Hepatocyte (in vitro differentiated cells): ENCODE measurements around the gene SFRP2. TPM values are rescaled to one million over a fixed set of nuclear protein-coding genes. Genes with fewer than 3 reads are reported as not detected.

Source experiments
- DNase-seq: peaks from one replicate; pipeline ENCODE4 v3.0.0-alpha.2; 2016; ENCODE audit warnings: low spot score
- H2AFZ ChIP-seq: fragments of 200-600 bp; sonication (generic); 2 replicates; pipeline ENCODE4 v1.6.0; 2016; ENCODE audit warnings: antibody characterized with exemption, mild to moderate bottlenecking
- H3K27ac ChIP-seq: fragments of 200-600 bp; sonication (generic); 2 replicates; pipeline ENCODE4 v1.5.1; 2016; ENCODE audit warnings: mild to moderate bottlenecking
- H3K27me3 ChIP-seq: fragments of 200-600 bp; sonication (generic); 2 replicates; pipeline ENCODE4 v1.6.1; 2016
- H3K36me3 ChIP-seq: fragments of 200-600 bp; sonication (generic); replicated peaks from 2 replicates; pipeline ENCODE4 v1.5.1; 2016; ENCODE audit warnings: low read depth; ENCODE audit not compliant: insufficient read depth
- H3K4me1 ChIP-seq: fragments of 200-600 bp; sonication (generic); 2 replicates; pipeline ENCODE4 v1.5.1; 2016; ENCODE audit warnings: mild to moderate bottlenecking, moderate library complexity; ENCODE audit not compliant: insufficient read depth
- H3K4me2 ChIP-seq: fragments of 200-600 bp; sonication (generic); 2 replicates; pipeline ENCODE4 v1.6.0; 2016
- H3K4me3 ChIP-seq: fragments of 200-600 bp; sonication (generic); 2 replicates; pipeline ENCODE4 v1.5.1; 2016; ENCODE audit warnings: mild to moderate bottlenecking
- H3K79me2 ChIP-seq: fragments of 200-600 bp; sonication (generic); 2 replicates; pipeline ENCODE4 v1.6.0; 2017; ENCODE audit warnings: mild to moderate bottlenecking
- H3K9me2 ChIP-seq: fragments of 200-600 bp; sonication (generic); replicated peaks from 2 replicates; pipeline ENCODE4 v1.6.0; 2017; ENCODE audit warnings: mild to moderate bottlenecking; ENCODE audit not compliant: insufficient read depth
- H3K9me3 ChIP-seq: fragments of 200-600 bp; sonication (generic); 2 replicates; pipeline ENCODE4 v1.5.1; 2016; ENCODE audit warnings: low read depth, mild to moderate bottlenecking
- H4K20me1 ChIP-seq: fragments of 200-600 bp; sonication (generic); 2 replicates; pipeline ENCODE4 v1.6.0; 2016; ENCODE audit warnings: mild to moderate bottlenecking; ENCODE audit not compliant: insufficient read depth, poor library complexity, severe bottlenecking
- EZH2 ChIP-seq: fragments of 200-600 bp; sonication (generic); IDR thresholded peaks from 2 replicates; pipeline ENCODE4 v1.6.1; 2016; ENCODE audit warnings: antibody characterized with exemption, mild to moderate bottlenecking, borderline replicate concordance
- EZH2phosphoT487 ChIP-seq: fragments of 200-600 bp; sonication (generic); IDR thresholded peaks from one replicate; pipeline ENCODE4 v1.6.1; 2018; ENCODE audit warnings: antibody characterized with exemption, mild to moderate bottlenecking, low read depth, moderate library complexity; ENCODE audit not compliant: unreplicated experiment, severe bottlenecking
- WGBS: methylation state at CpG from one replicate; pipeline ENCODE4 v1.1.6; 2016; ENCODE audit warnings: low lambda C conversion rate; ENCODE audit errors: missing lambda C conversion rate; 5-methylcytosine and 5-hydroxymethylcytosine counted together
- polyA plus RNA-seq: library from polyadenylated mRNA; unstranded; fragments of >200 nt; fragmentation: Nextera tagmentation; extraction: Ambion mirVana; gene quantifications from 2 replicates; pipeline ENCODE4 v1.2.1, GENCODE V29; 2016
- total RNA-seq: library from RNA; depleted of rRNA; stranded (reverse); fragments of >200 nt; gene quantifications from 2 replicates; pipeline ENCODE4 v1.2.3, GENCODE V29; 2014
- TF ChIP-seq, protein P1 (sequence below): fragments of 200-600 bp; sonication (generic); IDR thresholded peaks from 2 replicates; pipeline ENCODE4 v1.5.1; 2016; ENCODE audit warnings: antibody characterized with exemption, mild to moderate bottlenecking; ENCODE audit not compliant: poor library complexity

The SFRP2 gene
- total and polyA plus RNA-seq, 2 experiments from 2014 or later: 15.0 to 42.8 TPM

DNA sequence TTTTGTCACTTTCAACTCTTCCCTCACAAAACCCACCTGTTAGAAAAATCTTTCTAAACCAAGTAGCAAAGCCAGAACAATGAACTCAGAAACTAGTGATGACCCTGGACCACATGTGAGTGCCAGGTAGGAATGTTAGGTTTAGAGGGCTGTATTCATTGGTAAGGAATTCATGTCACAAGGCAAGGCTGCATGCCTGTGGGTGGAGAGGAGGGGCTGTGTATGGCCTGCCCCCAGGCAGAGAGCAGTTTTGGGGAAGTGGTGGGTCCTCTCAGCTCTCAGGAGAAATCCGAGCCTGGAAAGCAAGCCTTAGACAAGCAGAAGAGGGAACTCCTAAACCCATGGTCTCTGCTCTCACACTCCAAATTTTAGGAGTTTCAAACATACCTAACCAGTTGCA lies 31.5 kb downstream of the SFRP2 start:
- no peak for TF ChIP-seq EZH2phosphoT487
- TF ChIP-seq EZH2: no peak
- TF ChIP-seq, protein P1, sequence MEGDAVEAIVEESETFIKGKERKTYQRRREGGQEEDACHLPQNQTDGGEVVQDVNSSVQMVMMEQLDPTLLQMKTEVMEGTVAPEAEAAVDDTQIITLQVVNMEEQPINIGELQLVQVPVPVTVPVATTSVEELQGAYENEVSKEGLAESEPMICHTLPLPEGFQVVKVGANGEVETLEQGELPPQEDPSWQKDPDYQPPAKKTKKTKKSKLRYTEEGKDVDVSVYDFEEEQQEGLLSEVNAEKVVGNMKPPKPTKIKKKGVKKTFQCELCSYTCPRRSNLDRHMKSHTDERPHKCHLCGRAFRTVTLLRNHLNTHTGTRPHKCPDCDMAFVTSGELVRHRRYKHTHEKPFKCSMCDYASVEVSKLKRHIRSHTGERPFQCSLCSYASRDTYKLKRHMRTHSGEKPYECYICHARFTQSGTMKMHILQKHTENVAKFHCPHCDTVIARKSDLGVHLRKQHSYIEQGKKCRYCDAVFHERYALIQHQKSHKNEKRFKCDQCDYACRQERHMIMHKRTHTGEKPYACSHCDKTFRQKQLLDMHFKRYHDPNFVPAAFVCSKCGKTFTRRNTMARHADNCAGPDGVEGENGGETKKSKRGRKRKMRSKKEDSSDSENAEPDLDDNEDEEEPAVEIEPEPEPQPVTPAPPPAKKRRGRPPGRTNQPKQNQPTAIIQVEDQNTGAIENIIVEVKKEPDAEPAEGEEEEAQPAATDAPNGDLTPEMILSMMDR: no peak
- no peaks in the 10 kb centered on the region for H3K9me2 ChIP-seq
- 73% methylated on average over 1 of the region's 1 CpG for WGBS
- no peaks in the 10 kb centered on the region for H4K20me1 ChIP-seq
- no peak for DNase-seq
- peaks cover 6% of the 10 kb centered on the region for H3K4me1 ChIP-seq
- no peak overlapping the region for H3K4me3 ChIP-seq
- no peaks in the 10 kb centered on the region for H3K9me3 ChIP-seq
- no peak overlapping the region for H2AFZ ChIP-seq
- H3K4me2 ChIP-seq: no peak overlapping the region
- H3K27ac ChIP-seq: no peak overlapping the region
- H3K79me2 ChIP-seq: no peaks in the 10 kb centered on the region
- peaks cover 34% of the 10 kb centered on the region for H3K27me3 ChIP-seq
- H3K36me3 ChIP-seq: no peaks in the 10 kb centered on the region

- Histone ChIP-seq H3K79me2 (no peaks in the 10 kb centered on the region), H3K27me3 (peaks cover 21% of the 10 kb centered on the region), H3K36me3 (no peaks in the 10 kb centered on the region), H3K4me3 (no peak overlapping the region), H3K27ac (no peak overlapping the region), H3K4me1 (peaks cover 6% of the 10 kb centered on the region), H3K9me3 (no peaks in the 10 kb centered on the region), H3K4me2 (no peak overlapping the region), H4K20me1 (no peaks in the 10 kb centered on the region), H2AFZ (no peak overlapping the region), H3K9me2 (no peaks in the 10 kb centered on the region)
- no peak for DNase-seq
- TF ChIP-seq, protein P1: no peak
- no peak for TF ChIP-seq EZH2
- 85% methylated on average over 2 of the region's 2 CpGs for WGBS
Observed at GRCh38 chr4:153755186-153755585, 33.7 kb downstream of the SFRP2 start.

- H3K9me3 ChIP-seq: no peaks in the 10 kb centered on the region
- no peaks in the 10 kb centered on the region for H3K79me2 ChIP-seq
- TF ChIP-seq, protein P1: peak; percentile 84
- no peak for TF ChIP-seq EZH2
- peak; percentile 91 for DNase-seq
- H3K4me2 ChIP-seq: no peak overlapping the region
- no peaks in the 10 kb centered on the region for H4K20me1 ChIP-seq
- H3K4me3 ChIP-seq: no peak overlapping the region
- H2AFZ ChIP-seq: no peak overlapping the region
- H3K27ac ChIP-seq: no peak overlapping the region
- no peaks in the 10 kb centered on the region for H3K27me3 ChIP-seq
- no peaks in the 10 kb centered on the region for H3K4me1 ChIP-seq
- H3K9me2 ChIP-seq: no peaks in the 10 kb centered on the region
- WGBS: 48% methylated on average over 5 of the region's 5 CpGs
- no peaks in the 10 kb centered on the region for H3K36me3 ChIP-seq
Observed at GRCh38 chr4:153750197-153750817, 38.6 kb downstream of the SFRP2 start.

- Histone ChIP-seq H4K20me1 (no peaks in the 10 kb centered on the region), H3K79me2 (no peaks in the 10 kb centered on the region), H3K4me2 (no peak overlapping the region), H3K27me3 (no peaks in the 10 kb centered on the region), H3K9me2 (no peaks in the 10 kb centered on the region), H2AFZ (no peak overlapping the region), H3K4me1 (no peaks in the 10 kb centered on the region), H3K9me3 (no peaks in the 10 kb centered on the region), H3K27ac (no peak overlapping the region), H3K4me3 (no peak overlapping the region), H3K36me3 (no peaks in the 10 kb centered on the region)
- 40% methylated on average over 6 of the region's 6 CpGs for WGBS
- TF ChIP-seq EZH2phosphoT487 (no peak), EZH2 (no peak)
- TF ChIP-seq, protein P1: no peak
- peak; percentile 66 for DNase-seq
Observed at GRCh38 chr4:153748378-153748777, 40.5 kb downstream of the SFRP2 start.
